Duodenal mucosa (tissue), 2 donors: ENCODE measurements around the gene SPATA12.
"Not testable (repeated sequence)": the region's sequence is repeated elsewhere in the genome, so short reads cannot be mapped to it uniquely, and the experiment has no call there.

Source experiments
- H3K27ac ChIP-seq: one replicate; pipeline ENCODE4 v1.7.0; 2013; ENCODE audit warnings: low read depth, low read length
- H3K27me3 ChIP-seq, 2 donors: one replicate each; pipeline ENCODE4 v1.7.0; 2013; ENCODE audit warnings: low read length in 2 of 2, control low read depth in 1 of 2; ENCODE audit not compliant: insufficient read depth in 2 of 2, control insufficient read depth in 1 of 2
- H3K36me3 ChIP-seq, 2 donors: one replicate each; pipeline ENCODE4 v1.7.0; 2013; ENCODE audit warnings: low read length in 2 of 2, control low read depth in 1 of 2; ENCODE audit not compliant: insufficient read depth in 2 of 2, control insufficient read depth in 1 of 2
- H3K4me1 ChIP-seq, 2 donors: one replicate each; pipeline ENCODE4 v1.7.0; 2013; ENCODE audit warnings: low read length in 2 of 2, control low read depth in 1 of 2; ENCODE audit not compliant: insufficient read depth in 2 of 2, control insufficient read depth in 1 of 2
- H3K4me3 ChIP-seq, 2 donors: one replicate each; pipeline ENCODE4 v1.7.0; 2013; ENCODE audit warnings: low read length in 2 of 2, low read depth in 1 of 2
- H3K9ac ChIP-seq, 2 donors: one replicate each; pipeline ENCODE4 v1.7.0; 2013; ENCODE audit warnings: low read length in 2 of 2, low read depth in 1 of 2
- H3K9me3 ChIP-seq, 2 donors: one replicate each; pipeline ENCODE4 v1.7.0; 2013; ENCODE audit warnings: low read length in 2 of 2, control low read depth in 1 of 2; ENCODE audit not compliant: control insufficient read depth in 1 of 2

SPATA12 gene

GRCh38 chr3:57080171-57080570 lies 19.7 kb downstream of the SPATA12 start:
- H3K27me3 ChIP-seq, result peaks cover 4 to 12% of the 10 kb centered on the region in 2 donors
- H3K4me3 ChIP-seq, result no peak overlapping the region
- H3K4me1 ChIP-seq, result peaks cover 7 to 10% of the 10 kb centered on the region in 2 donors
- H3K9me3 ChIP-seq, result no peaks in the 10 kb centered on the region
- H3K9ac ChIP-seq, result no peak overlapping the region
- H3K36me3 ChIP-seq, result no peaks in the 10 kb centered on the region
- no peak overlapping the region for H3K27ac ChIP-seq

- Histone ChIP-seq H3K36me3 (no peaks in the 10 kb centered on the region), H3K4me3 (no peak overlapping the region), H3K27ac (no peak overlapping the region), H3K27me3 (peaks cover 4 to 12% of the 10 kb centered on the region in 2 donors), H3K4me1 (peaks cover 7 to 10% of the 10 kb centered on the region in 2 donors), H3K9me3 (no peaks in the 10 kb centered on the region), H3K9ac (no peak overlapping the region)
Observed at GRCh38 chr3:57081173-57081572, 20.7 kb downstream of the SPATA12 start.

- Histone ChIP-seq H3K36me3 (no peaks in the 10 kb centered on the region), H3K9me3 (no peaks in the 10 kb centered on the region), H3K4me1 (peaks cover 7 to 10% of the 10 kb centered on the region in 2 donors)
Observed at GRCh38 chr3:57082481-57082880, 22.0 kb downstream of the SPATA12 start.

GRCh38 chr3:57083266-57083995 lies 23.0 kb downstream of the SPATA12 start:
- not testable (repeated sequence) for H3K36me3 ChIP-seq, H3K4me1 ChIP-seq, H3K9me3 ChIP-seq, H3K27ac ChIP-seq, H3K27me3 ChIP-seq, H3K9ac ChIP-seq, H3K4me3 ChIP-seq

More at GRCh38 chr3:57082481-57082880, 22.0 kb downstream of the SPATA12 start:
- Histone ChIP-seq H3K27me3 (peaks cover 4 to 8% of the 10 kb centered on the region in 2 donors), H3K9ac (no peak overlapping the region), H3K4me3 (no peak overlapping the region), H3K27ac (no peak overlapping the region)

GRCh38 chr3:57085211-57085610 lies 24.7 kb downstream of the SPATA12 start:
- H3K27ac ChIP-seq, result no peak overlapping the region
- H3K4me1 ChIP-seq, result no peaks in the 10 kb centered on the region
- no peaks in the 10 kb centered on the region for H3K36me3 ChIP-seq
- H3K9me3 ChIP-seq, result no peaks in the 10 kb centered on the region
- no peak overlapping the region for H3K4me3 ChIP-seq
- no peaks in the 10 kb centered on the region for H3K27me3 ChIP-seq
- H3K9ac ChIP-seq, result no peak overlapping the region

GRCh38 chr3:57086201-57086600 lies 25.7 kb downstream of the SPATA12 start:
- H3K4me1 ChIP-seq, result no peaks in the 10 kb centered on the region
- no peaks in the 10 kb centered on the region for H3K9me3 ChIP-seq
- no peaks in the 10 kb centered on the region for H3K36me3 ChIP-seq
- no peak overlapping the region for H3K4me3 ChIP-seq
- H3K27ac ChIP-seq, result no peak overlapping the region
- H3K27me3 ChIP-seq, result no peaks in the 10 kb centered on the region
- H3K9ac ChIP-seq, result no peak overlapping the region

- Histone ChIP-seq H3K9me3 (no peaks in the 10 kb centered on the region), H3K27ac (no peak overlapping the region), H3K4me3 (no peak overlapping the region), H3K9ac (no peak overlapping the region), H3K36me3 (no peaks in the 10 kb centered on the region), H3K4me1 (no peaks in the 10 kb centered on the region), H3K27me3 (no peaks in the 10 kb centered on the region)
Observed at GRCh38 chr3:57087361-57088092, 27.1 kb downstream of the SPATA12 start.

- H3K27ac ChIP-seq, result no peak overlapping the region
- H3K4me1 ChIP-seq, result no peaks in the 10 kb centered on the region
- H3K27me3 ChIP-seq, result no peaks in the 10 kb centered on the region
- no peaks in the 10 kb centered on the region for H3K36me3 ChIP-seq
- no peaks in the 10 kb centered on the region for H3K9me3 ChIP-seq
- H3K4me3 ChIP-seq, result no peak overlapping the region
- no peak overlapping the region for H3K9ac ChIP-seq
Observed at GRCh38 chr3:57088503-57088902, 28.0 kb downstream of the SPATA12 start.

- H3K4me3 ChIP-seq, result no peak overlapping the region
- H3K4me1 ChIP-seq, result no peaks in the 10 kb centered on the region
- no peaks in the 10 kb centered on the region for H3K36me3 ChIP-seq
Observed at GRCh38 chr3:57089043-57089442, 28.6 kb downstream of the SPATA12 start.

GRCh38 chr3:57091521-57092273 lies 31.2 kb downstream of the SPATA12 start:
- H3K27ac ChIP-seq, result no peak overlapping the region
- H3K4me3 ChIP-seq, result no peak overlapping the region
- no peaks in the 10 kb centered on the region for H3K9me3 ChIP-seq

More at GRCh38 chr3:57089043-57089442, 28.6 kb downstream of the SPATA12 start:
- H3K27ac ChIP-seq, result no peak overlapping the region
- H3K27me3 ChIP-seq, result no peaks in the 10 kb centered on the region
- no peaks in the 10 kb centered on the region for H3K9me3 ChIP-seq
- no peak overlapping the region for H3K9ac ChIP-seq

More at GRCh38 chr3:57091521-57092273, 31.2 kb downstream of the SPATA12 start:
- no peaks in the 10 kb centered on the region for H3K4me1 ChIP-seq
- H3K36me3 ChIP-seq, result no peaks in the 10 kb centered on the region
- no peaks in the 10 kb centered on the region for H3K27me3 ChIP-seq
- H3K9ac ChIP-seq, result no peak overlapping the region
